Activated CD8-positive, alpha-beta T cell treated with anti-CD3 and anti-CD28 coated beads, Interleukin-2, amount 10 ng/mL, durations not matched to agents 7 days and 5 days (primary cell): ENCODE results near the gene KCNG1. TPM values are rescaled to one million over a fixed set of nuclear protein-coding genes. Genes with fewer than 3 reads are reported as not detected.

ENCODE experiments used
- ATAC-seq: fragments of 150-1000 bp; cut with Tn5 transposase; one replicate; pipeline ENCODE4 v1.10.0; 2021; ENCODE audit warnings: moderate library complexity
- CTCF ChIA-PET: fragments of 350-600 bp; sonication (Branson Sonifier 250); formaldehyde crosslinking; loops from one replicate; lab custom pipeline; 2021; ENCODE audit warnings: antibody characterized with exemption; lab: Charles Lee
- POLR2A ChIA-PET: fragments of 350-600 bp; sonication (Branson Sonifier 250); formaldehyde crosslinking; loops from one replicate; lab custom pipeline; 2021; ENCODE audit warnings: antibody characterized with exemption; lab: Charles Lee
- DNase-seq: peaks from one replicate; pipeline ENCODE4 v3.0.0-alpha.2; 2020
- H3K27ac Mint-ChIP-seq: one replicate; pipeline ENCODE4 v1.8.0; 2021; ENCODE audit warnings: mild to moderate bottlenecking, mixed read lengths
- H3K27me3 Mint-ChIP-seq: one replicate; pipeline ENCODE4 v1.8.0; 2021; ENCODE audit warnings: low read depth, mixed read lengths
- H3K36me3 Mint-ChIP-seq: one replicate; pipeline ENCODE4 v1.8.0; 2021; ENCODE audit warnings: low read depth, mixed read lengths
- H3K4me1 Mint-ChIP-seq: one replicate; pipeline ENCODE4 v1.8.0; 2021; ENCODE audit warnings: low read depth, mixed read lengths
- H3K4me3 Mint-ChIP-seq: one replicate; pipeline ENCODE4 v1.8.0; 2021; ENCODE audit warnings: mild to moderate bottlenecking, mixed read lengths
- H3K9me3 Mint-ChIP-seq: one replicate; pipeline ENCODE4 v1.8.0; 2022; ENCODE audit warnings: mixed read lengths; ENCODE audit not compliant: insufficient read depth
- total RNA-seq, 2 experiments: library from RNA; stranded (reverse); gene quantifications; one replicate each; pipeline ENCODE4 v1.2.3, GENCODE V29; 2021

KCNG1 gene, protein sequence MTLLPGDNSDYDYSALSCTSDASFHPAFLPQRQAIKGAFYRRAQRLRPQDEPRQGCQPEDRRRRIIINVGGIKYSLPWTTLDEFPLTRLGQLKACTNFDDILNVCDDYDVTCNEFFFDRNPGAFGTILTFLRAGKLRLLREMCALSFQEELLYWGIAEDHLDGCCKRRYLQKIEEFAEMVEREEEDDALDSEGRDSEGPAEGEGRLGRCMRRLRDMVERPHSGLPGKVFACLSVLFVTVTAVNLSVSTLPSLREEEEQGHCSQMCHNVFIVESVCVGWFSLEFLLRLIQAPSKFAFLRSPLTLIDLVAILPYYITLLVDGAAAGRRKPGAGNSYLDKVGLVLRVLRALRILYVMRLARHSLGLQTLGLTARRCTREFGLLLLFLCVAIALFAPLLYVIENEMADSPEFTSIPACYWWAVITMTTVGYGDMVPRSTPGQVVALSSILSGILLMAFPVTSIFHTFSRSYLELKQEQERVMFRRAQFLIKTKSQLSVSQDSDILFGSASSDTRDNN
- not detected for total RNA-seq

DNA sequence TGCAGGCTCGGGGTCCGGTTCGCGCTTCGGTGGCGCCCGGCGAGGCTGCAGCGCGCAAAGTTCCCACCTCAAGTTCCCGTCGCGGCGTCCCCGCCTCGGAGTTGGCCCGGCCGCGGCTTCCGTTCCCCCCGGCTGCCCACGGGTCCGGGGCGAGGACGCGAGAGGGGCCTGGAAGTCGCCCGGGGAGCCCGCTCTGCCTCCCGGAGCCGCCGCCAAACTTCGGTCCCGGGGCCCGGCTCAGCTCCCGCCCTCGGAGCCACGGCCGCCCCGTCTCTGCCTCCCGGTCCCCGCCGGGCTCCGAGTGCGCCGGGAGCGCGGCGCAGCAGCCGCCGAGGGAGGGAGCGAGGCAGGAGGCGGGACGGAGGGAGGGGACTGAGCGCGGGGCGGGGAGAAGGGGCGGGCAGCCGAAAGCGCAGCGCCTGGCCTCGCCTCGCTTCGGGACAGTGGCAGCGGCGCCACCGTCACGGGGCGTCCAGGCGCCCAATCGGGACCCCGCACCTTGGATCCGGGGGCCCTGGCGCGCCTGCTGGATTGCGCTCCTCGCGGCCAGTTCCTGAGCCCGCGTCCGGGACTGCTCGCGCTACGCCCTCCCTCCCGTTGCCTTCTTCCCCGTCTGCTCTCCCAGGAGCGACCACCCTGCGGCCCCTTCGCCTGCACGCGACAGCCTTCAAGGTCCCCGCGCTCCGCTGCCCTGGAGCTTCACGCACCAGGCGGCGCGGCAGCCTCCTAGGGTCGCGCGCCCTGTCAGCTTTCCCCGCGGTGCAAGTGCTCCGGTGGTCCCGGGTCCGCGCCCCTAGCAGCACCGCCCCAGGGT lies at the start of gene KCNG1:
KCNG1 (minus strand) TSS at position 305 of the 814 bp plus-strand sequence. CDS start 12,769 bp downstream, outside the sequence.
- Mint-ChIP-seq H3K9me3 (no peaks in the 10 kb centered on the region), H3K36me3 (no peaks in the 10 kb centered on the region), H3K4me3 (peak within 1 kb of the TSS; percentile 54), H3K4me1 (peaks cover 5% of the 10 kb centered on the region), H3K27me3 (peaks cover 55% of the 10 kb centered on the region), H3K27ac (no peak within 1 kb of the TSS)
- ATAC-seq (peak; percentile 95), DNase-seq (peak; percentile 59)
- POLR2A ChIA-PET = no interaction called here
- CTCF ChIA-PET = no interaction called here

DNA sequence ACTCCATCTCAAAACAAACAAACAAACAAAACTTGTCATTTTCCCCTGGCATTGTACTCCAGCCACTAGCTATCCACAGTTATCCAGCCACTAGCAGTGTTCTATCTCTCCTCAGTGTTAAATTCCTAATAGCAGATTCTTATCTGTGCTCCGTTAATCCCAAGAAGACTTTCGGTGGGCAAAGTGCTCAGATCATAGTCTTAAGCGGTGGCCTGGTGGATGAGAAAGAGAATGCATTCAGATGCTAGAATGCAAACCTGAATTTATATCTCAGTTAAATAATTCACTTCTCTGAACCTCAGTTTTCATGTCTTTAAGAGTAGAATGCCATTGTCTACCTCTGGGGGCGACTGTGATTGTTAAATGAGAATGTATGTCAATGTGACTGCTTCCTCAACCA lies 47.7 kb upstream of the KCNG1 start:
- Mint-ChIP-seq H3K4me1 (no peaks in the 10 kb centered on the region), H3K9me3 (no peaks in the 10 kb centered on the region), H3K27ac (no peak overlapping the region), H3K36me3 (no peaks in the 10 kb centered on the region), H3K4me3 (no peak overlapping the region), H3K27me3 (peaks cover 18% of the 10 kb centered on the region)
- POLR2A ChIA-PET = no interaction called here
- ATAC-seq (no peak), DNase-seq (no peak)
- CTCF ChIA-PET = no interaction called here

DNA sequence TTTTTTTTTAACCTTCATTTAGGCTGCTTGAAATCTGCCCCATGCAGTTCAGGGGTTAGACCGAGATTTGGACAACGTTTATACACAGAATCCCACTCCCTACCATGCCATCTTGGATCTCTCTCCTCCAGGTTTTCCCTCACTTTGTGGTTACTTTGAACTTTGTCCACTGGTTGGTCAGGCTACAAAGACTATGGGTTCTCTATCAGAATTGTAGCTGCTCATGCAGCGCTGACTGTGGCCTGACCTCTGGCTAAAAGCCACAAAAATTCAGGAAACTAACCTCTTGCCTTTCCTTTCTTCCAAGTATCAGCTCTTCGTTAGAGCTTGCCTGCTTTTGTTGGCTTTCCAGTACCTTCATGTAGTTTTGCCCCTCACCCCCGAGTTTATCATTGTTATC lies 44.9 kb upstream of the KCNG1 start:
- no peaks in the 10 kb centered on the region for H3K4me1 Mint-ChIP-seq
- H3K36me3 Mint-ChIP-seq = no peaks in the 10 kb centered on the region
- POLR2A ChIA-PET = no interaction called here
- no peak overlapping the region for H3K4me3 Mint-ChIP-seq
- H3K27ac Mint-ChIP-seq = no peak overlapping the region
- CTCF ChIA-PET = no interaction called here
- no peaks in the 10 kb centered on the region for H3K9me3 Mint-ChIP-seq
- ATAC-seq = no peak
- no peak for DNase-seq
- peaks cover 18% of the 10 kb centered on the region for H3K27me3 Mint-ChIP-seq

DNA sequence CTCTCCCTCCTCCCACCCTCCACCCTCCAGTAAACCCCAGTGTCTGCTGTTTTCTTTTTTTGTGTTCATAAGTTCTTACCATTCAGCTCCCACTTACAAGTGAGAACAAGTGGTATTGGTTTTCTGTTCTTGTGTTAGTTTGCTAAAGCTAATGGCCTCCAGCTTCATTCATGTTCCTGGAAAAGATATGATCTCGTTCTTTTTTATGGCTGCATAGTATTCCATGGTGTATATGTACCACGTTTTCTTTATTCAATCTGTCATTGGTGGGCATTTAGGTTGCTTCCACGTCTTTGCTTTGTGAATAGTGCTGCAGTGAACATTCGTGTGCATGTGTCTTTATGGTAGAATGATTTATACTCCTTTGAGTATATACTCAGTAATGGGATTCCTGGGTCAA lies 42.7 kb upstream of the KCNG1 start:
- CTCF ChIA-PET = interaction anchor here (1.0 kb wide), 1 partner anchor 15 kb away, joined by 3 read pairs; no protein-coding TSS in a partner anchor
- Mint-ChIP-seq H3K36me3 (no peaks in the 10 kb centered on the region), H3K27ac (no peak overlapping the region), H3K9me3 (no peaks in the 10 kb centered on the region), H3K4me1 (no peaks in the 10 kb centered on the region), H3K4me3 (no peak overlapping the region), H3K27me3 (peaks cover 11% of the 10 kb centered on the region)
- POLR2A ChIA-PET = no interaction called here
- DNase-seq (no peak), ATAC-seq (no peak)

DNA sequence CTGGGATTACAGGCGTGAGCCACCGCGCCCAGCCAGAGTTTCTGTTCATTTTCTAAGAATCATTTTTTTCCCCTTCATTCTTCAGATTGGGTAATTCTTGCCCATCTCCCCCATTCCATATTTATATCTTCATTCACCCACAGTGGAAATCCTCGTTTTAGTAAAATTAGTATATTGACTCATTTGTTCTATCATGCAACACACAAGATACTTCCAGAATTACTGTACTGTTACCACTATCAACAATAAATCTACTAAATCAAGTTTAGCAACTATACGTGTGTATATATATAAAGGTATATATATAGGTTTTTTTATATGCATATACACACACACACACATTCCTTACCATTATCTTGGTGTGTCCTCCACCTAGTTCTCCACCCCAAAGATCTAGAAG lies 41.2 kb upstream of the KCNG1 start:
- Mint-ChIP-seq H3K4me1 (no peaks in the 10 kb centered on the region), H3K27ac (no peak overlapping the region), H3K36me3 (no peaks in the 10 kb centered on the region), H3K27me3 (peaks cover 10% of the 10 kb centered on the region), H3K9me3 (no peaks in the 10 kb centered on the region), H3K4me3 (no peak overlapping the region)
- no peak for ATAC-seq
- POLR2A ChIA-PET = no interaction called here
- DNase-seq = no peak
- CTCF ChIA-PET = no interaction called here

DNA sequence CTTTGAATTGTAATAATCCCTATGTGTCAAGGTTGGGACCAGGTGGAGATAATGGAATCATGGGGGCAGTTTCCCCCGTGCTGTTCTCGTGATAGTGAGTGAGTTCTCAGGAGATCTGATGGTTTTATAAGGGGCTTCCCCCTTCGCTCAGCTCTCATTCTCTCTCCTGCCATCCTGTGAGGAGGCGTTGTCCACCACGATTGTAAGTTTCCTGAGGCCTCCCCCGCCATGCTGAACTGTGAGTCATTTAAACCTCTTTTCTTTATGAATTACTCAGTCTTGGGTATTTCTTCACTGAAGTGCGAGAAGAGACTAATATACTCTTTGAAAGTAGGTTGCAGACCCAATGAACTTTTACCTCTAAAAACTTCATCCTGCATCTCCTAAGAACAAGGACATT lies 39.2 kb upstream of the KCNG1 start:
- ATAC-seq (no peak), DNase-seq (no peak)
- no peak overlapping the region for H3K4me3 Mint-ChIP-seq
- POLR2A ChIA-PET = no interaction called here
- H3K27me3 Mint-ChIP-seq = peaks cover 11% of the 10 kb centered on the region
- H3K4me1 Mint-ChIP-seq = no peaks in the 10 kb centered on the region
- H3K36me3 Mint-ChIP-seq = no peaks in the 10 kb centered on the region
- no peak overlapping the region for H3K27ac Mint-ChIP-seq
- CTCF ChIA-PET = no interaction called here
- H3K9me3 Mint-ChIP-seq = no peaks in the 10 kb centered on the region

DNA sequence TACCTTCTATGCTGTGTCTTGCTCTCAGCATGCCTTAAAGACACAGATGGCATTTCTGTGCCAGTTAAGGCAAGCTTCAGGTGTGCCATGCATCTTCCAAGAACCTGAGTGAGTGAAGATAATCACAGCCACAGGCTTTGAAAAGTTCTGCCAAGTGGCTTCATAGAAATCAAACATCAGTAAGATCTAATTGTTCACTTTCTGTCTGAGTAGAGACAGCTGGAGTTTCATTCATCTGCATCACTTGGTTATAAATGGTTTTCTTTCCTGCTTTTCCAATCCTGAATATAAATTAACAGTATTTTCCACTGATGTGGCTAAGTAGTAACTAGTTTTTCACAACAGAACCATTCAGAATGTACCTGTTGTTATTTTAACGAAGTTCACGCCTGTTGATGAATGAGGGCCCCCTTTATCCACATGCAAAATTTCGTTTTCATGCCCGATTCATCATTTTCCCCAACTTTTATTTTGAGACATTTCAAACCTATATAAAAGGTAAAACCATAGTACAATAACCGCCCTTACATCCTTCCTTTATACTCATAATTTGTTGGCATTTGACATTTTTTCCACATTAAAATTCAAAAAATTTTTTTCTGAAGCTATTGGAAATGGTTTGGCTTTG lies 38.6 kb upstream of the KCNG1 start:
- no peak for ATAC-seq
- Mint-ChIP-seq H3K27ac (no peak overlapping the region), H3K4me3 (no peak overlapping the region), H3K9me3 (no peaks in the 10 kb centered on the region), H3K4me1 (no peaks in the 10 kb centered on the region), H3K27me3 (peaks cover 11% of the 10 kb centered on the region), H3K36me3 (no peaks in the 10 kb centered on the region)
- CTCF ChIA-PET = no interaction called here
- POLR2A ChIA-PET = no interaction called here
- DNase-seq = no peak

DNA sequence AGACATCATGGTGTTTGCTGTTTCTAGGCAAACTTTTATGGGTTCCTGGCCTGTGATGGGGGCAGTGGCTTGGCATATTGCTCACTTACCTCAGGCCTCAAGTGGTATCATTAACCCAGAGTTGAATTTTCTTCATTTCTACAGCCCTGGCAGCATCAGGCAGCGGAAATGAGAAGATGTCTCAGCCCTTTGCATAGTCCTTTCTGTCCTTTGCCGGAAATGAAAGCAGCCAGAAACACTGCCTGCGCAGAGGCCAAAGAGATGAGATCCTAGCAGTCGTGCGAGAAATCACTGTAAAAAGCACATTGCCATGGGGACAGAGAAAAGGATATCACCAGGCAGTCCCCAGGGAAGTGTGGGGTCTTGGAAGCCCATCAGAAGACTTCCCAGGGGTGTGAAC lies 37.4 kb upstream of the KCNG1 start:
- ChIA-PET POLR2A (no interaction called here), CTCF (no interaction called here)
- no peaks in the 10 kb centered on the region for H3K9me3 Mint-ChIP-seq
- no peak overlapping the region for H3K4me3 Mint-ChIP-seq
- no peaks in the 10 kb centered on the region for H3K4me1 Mint-ChIP-seq
- DNase-seq = no peak
- no peak overlapping the region for H3K27ac Mint-ChIP-seq
- no peak for ATAC-seq
- H3K36me3 Mint-ChIP-seq = no peaks in the 10 kb centered on the region
- H3K27me3 Mint-ChIP-seq = peaks cover 11% of the 10 kb centered on the region

DNA sequence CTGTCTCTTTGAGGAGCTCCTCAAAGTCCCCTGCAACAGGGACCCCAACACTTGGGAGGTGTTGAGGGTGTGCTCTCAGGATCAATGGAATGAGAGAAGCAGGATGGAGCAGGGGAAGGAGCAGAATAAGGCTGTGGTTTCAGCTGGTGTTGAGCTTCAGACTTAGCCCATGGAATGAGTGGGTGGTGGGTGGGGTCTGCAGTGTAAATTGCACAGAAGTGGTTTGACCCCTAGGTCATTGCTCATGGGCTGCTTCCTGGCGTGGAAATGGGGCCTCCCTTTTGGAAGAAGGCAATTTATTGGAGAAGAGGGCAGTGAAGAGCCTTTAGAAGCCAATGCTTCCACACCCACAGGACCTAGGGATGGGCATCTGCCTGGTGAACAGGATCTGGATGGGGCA lies 37.0 kb upstream of the KCNG1 start:
- ChIA-PET POLR2A (no interaction called here), CTCF (no interaction called here)
- Mint-ChIP-seq H3K4me1 (no peaks in the 10 kb centered on the region), H3K27ac (no peak overlapping the region), H3K4me3 (no peak overlapping the region), H3K27me3 (peaks cover 11% of the 10 kb centered on the region), H3K9me3 (no peaks in the 10 kb centered on the region), H3K36me3 (no peaks in the 10 kb centered on the region)
- no peak for ATAC-seq
- DNase-seq = no peak

DNA sequence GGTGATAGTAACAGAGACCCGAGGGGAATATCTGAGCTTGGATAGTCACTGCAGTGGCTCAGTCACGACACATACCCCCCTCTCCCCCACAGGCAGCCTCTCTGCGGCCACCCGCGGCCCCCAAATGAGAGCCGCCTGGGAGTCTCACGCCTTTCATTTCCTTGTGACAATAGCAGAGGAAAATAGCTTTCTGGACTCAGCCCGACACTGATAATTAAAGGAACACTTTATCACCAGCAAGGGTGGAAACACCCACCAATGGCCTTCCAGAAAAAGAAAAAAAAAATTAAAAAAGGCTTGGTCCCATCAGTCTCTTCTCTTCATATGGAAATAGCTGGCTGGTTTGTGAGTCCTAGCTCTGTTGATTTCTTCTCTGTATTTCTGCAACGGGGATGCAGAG lies 35.1 kb upstream of the KCNG1 start:
- ATAC-seq (no peak), DNase-seq (no peak)
- Mint-ChIP-seq H3K36me3 (no peaks in the 10 kb centered on the region), H3K27me3 (peaks cover 8% of the 10 kb centered on the region), H3K9me3 (no peaks in the 10 kb centered on the region), H3K27ac (no peak overlapping the region), H3K4me1 (no peaks in the 10 kb centered on the region), H3K4me3 (no peak overlapping the region)
- ChIA-PET CTCF (no interaction called here), POLR2A (no interaction called here)

DNA sequence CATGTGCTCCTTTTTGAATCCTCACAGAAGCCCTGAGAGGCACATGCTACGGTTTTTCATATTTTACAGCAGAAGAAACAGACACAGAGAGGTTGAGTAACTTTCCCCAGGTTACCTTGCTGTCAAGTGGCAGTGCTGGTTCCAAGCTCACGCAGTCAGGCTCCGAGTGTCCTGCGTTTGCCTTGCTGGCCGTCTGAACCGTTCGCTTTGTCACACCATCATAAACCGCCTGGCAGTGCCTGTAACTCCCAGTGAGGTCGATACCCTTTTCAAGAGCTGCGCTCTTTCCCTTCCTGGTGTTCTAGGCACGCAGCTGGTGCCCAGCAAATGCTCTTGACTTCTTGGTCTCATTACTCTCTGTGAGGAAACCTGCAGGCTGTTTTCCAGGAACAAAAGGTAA lies 31.3 kb upstream of the KCNG1 start:
- no peak overlapping the region for H3K27ac Mint-ChIP-seq
- ChIA-PET POLR2A (no interaction called here), CTCF (no interaction called here)
- no peaks in the 10 kb centered on the region for H3K9me3 Mint-ChIP-seq
- no peak for DNase-seq
- H3K4me1 Mint-ChIP-seq = no peaks in the 10 kb centered on the region
- H3K36me3 Mint-ChIP-seq = no peaks in the 10 kb centered on the region
- H3K27me3 Mint-ChIP-seq = peaks cover 24% of the 10 kb centered on the region
- H3K4me3 Mint-ChIP-seq = no peak overlapping the region
- no peak for ATAC-seq
